Measurements from ENCODE around the gene ARHGEF25.
"Not testable (repeated sequence)": the region's sequence is repeated elsewhere in the genome, so short reads cannot be mapped to it uniquely, and the experiment has no call there.

Gene ARHGEF25

DNA sequence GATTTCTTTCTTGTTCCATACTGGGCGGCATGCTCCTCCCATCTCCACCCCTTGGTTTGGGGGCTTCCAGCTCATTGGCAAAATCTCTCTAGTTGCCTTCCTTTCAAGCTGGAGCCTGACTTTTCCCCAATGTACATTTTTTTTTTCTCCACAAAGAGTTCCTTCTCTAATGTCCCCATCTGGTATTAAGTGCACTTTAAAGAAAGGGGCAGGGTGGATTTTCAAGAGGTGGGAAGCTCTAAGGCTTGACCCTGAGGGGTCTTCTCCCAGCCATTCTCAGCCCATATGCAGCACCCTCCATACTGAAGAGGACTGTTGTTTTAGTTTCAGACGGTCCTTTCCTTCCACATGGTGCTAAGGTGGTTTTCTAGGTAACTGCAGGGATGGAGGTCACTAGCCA is 26.1 kb upstream of the ARHGEF25 start:
- no peak for DNase-seq

DNA sequence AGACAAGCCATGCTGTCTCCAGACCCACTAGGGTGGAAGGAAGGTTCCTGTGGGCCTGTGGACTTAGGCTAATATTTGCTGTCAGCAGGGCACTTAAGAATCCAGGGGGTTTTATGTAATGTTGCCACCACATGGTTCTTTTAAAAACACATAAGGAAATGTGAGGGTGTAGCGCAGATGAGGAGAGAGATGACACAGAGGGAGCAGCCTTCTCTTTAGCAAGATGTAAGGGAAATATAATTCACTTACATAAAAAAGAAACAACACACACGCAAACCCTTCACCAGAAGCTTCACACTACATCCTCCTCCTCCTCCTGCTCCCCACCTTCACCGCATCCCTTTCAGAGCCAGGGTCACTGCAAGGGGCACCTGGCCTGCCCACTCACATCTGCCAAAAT is 25.1 kb upstream of the ARHGEF25 start:
- DNase-seq: peak in 4 of 58 donors; percentile 8 to 17 (median 15)

DNA sequence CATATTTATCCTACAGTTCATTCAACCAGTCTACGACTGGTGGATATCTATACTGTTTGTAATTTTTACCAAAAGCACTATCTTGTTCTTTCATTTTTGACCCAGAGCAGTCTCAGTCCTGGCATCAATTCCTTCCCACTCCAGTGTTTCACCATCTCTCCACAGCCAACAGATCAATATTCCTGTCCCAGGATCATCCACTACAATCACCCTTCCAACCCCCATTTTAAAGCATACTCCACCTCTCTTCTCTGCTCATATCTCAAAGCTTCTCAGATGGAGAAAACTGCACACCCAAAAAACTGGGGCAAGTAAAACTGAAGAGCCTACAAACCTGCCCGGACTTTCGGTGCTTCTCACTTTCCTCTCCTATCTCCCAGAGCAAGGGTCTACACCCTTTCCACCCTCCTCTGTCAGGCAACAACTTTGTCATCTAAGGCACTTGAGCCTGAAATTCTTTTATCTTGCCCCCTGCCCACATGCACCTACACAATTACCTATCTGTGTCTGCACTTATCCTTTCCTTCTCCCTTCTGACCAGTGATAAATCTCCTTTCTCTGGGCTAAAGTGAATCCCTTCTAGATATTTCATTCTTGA is 24.3 kb upstream of the ARHGEF25 start:
- DNase-seq: no peak

DNA sequence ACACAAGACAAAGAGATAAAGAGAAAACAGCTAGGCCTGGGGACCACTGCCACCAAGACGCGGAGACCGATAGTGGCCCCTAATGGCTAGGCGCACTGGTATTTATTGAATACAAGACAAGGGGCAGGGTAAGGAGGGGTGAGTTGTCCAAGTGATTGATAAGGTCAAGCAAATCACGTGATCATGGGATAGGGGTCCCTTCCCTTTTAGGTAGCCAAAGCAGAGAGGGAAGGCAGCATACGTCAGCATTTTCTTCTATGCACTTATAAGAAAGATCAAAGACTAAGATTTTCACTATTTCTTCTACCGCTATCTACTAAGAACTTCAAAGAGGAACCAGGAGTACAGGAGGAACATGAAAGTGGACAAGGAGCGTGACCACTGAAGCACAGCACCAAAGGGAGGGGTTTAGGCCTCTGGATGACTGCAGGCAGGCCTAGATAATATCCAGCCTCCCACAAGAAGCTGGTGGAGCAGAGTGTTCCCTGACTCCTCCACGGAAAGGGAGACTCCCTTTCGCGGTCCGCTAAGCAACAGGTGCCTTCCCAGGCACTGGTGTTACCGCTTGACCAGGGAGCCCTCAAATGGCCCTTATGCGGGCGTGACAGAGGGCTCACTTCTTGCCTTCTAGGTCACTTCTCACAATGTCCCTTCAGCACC is 22.2 kb upstream of the ARHGEF25 start:
- DNase-seq: not testable (repeated sequence)

DNA sequence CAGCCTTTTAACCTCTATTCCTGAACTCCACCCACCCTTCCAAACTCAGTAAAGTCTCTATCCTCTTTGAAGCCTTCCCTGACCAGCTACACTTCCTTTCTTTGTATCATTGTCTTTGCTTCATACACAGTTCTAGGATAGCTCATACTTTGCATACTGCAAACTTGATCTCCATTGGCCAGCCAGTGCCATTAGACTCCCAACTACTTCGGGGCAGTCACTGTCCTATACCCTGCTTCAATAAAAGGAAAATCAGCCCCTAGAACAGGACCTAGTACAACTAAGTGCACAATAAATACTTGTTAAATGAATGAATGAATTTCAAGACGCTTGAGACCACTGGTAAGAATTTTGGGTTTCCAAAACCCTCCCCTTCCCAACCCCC is 20.8 kb upstream of the ARHGEF25 start:
- no peak for DNase-seq

DNA sequence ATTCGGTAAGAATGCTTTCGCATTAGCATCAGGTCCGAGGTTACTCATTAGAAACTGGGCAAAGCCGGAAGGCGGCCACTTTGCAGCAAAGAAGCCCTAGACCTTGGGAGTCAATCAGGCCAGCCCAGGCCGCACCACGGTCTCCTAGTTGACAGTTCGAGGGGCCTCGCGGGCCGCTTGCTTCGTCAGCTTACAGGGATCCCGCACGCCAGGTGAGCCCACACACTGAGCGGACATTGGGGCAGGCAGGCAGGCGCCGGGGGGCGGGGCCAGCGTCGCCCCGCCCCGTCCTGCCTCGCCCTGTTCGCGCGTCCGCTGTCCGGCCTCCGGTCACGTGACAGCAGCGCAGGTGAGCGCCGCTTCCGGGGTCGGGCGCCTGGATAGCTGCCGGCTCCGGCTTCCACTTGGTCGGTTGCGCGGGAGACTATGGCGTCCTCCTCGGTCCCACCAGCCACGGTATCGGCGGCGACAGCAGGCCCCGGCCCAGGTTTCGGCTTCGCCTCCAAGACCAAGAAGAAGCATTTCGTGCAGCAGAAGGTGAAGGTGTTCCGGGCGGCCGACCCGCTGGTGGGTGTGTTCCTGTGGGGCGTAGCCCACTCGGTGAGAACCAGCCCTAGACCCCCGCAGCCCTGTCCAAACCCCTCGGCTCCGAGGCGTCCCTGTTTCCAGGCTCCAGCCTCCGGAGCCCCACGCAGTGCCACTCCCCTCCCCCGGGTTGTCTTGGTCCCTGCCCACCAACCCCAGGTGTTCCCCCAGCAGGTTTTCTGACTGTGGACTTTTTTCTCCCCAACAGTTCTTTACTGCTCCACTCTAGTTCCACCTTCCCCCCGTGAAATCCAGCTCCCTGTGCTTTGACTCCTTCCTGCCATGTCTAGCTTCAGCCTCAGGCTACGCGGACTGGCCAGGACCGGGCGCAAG is 20.1 kb upstream of the ARHGEF25 start, which contains the start of gene PIP4K2C:
TSS of gene PIP4K2C (plus strand) at position 329 of the 918 bp plus-strand sequence. CDS start at position 427, 98 bp downstream.
- peak; percentile 27 to 86 (median 69) for DNase-seq

DNA sequence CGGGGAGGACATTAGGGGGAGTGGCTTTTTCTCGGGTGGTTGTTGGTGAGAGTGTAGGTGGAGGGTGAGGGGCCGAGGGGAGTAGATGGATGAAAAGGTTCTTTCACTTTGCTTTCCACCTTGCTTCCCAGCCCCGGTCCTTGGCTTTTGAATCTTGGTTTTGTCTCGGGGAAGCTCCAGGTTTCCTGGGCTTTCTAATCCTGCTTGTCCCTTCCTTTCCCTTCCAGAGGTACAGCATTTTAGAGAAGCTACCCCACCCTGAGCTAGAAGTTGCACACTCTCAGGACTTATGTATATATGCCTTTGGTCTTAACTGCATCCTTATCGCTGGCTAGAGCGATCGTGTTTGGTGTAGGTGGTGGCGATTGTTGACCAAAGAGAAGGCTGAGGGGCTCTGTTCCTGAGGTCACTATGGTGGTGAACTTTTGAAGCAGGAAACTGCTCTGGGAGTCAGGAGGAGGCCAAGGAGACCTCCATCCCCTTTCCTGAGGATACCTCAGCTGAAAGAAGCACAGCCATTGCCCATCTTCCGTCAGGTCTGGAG is 19.4 kb upstream of the ARHGEF25 start:
- DNase-seq: peak in 1 of 58 donors; percentile 35

DNA sequence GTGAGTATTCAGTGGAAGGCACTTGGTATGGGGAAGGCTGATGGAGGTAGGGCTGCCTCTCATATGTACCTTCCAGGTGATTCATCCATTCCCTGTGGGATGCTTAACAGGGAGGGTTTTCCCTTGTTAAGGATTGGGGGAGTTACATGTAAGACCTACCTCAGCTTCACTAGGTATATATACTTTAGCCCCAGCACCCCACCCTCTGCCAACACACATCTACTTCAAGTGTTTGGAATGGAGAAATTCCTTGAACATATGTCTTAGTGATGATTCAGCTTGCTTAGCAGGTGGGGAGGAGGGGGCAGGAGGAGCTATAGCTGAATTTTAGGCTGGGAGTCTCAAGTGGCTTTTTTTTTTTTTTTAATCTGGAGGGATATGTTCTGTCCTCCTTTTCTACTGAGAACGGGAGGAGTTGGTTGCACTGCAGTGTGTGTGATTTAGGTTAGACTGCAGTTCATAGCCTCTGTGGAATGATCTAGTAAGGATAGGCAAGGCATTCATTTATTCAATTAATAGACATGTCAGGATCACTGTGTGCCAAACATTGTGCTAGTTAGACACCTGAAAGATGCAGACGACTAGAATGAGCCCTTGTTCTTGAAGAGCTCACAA is 18.6 kb upstream of the ARHGEF25 start:
- DNase-seq: peak in 12 of 58 donors; percentile 6 to 54 (median 19)

DNA sequence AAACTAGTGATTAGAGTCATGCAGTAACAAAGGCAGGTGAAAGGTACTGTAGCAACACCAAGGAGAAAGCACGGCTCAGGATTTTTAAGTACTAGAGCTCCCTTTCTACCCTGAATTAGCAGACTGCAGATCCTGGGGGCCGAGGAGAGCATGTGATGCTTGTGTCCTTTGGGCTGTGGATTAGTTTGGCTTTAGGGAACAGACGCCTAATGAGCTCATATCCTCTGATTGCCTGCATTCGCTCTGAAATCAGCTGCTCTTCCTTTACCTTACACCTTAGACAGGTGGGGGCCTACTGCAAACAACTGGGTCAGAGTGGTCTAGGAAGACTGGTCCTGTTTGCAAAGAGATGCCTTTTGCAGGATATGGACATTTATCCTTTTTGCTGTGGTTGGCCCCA is 18.0 kb upstream of the ARHGEF25 start:
- DNase-seq: peak in 1 of 58 donors; percentile 13

DNA sequence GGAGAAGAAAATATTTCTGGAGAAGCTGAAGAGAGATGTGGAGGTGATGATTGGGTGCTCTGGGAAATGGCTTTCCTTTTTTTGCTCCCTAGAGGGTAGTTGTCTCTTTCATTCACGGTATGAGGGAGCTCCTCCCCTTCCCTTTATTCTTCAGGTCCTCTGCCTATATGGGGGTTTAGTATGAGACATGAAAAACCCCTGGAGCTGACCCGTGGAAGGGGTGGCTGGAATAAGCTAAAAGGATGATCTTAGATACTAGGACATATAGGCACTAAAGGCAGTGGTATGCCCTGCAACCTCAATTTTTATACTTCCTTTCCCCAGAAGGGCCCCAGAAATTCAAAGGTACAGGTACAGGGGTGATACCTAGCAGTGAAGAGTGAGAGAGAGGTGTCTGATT is 10.8 kb upstream of the ARHGEF25 start:
- no peak for DNase-seq

DNA sequence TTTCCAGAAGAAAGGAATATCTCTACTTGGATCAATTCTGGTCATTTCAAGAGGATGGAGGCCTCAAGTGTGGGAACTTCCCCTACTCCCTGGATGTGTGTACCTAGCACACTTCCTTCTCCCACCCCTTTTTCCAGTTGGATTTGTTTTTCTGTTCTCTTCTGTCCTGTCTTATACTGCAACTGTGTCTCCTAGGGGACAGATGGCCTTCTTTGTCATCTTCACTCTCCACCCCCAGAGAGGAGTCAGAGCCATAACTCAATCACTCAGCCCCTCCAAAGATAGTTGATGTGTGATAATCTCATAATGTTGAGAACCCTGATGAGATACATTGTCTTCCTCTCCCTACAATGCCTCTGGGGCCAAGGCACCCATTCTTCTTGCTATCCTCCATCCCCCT is 8.7 kb upstream of the ARHGEF25 start:
- DNase-seq: peak in 3 of 58 donors; percentile 14 to 51 (median 24)

DNA sequence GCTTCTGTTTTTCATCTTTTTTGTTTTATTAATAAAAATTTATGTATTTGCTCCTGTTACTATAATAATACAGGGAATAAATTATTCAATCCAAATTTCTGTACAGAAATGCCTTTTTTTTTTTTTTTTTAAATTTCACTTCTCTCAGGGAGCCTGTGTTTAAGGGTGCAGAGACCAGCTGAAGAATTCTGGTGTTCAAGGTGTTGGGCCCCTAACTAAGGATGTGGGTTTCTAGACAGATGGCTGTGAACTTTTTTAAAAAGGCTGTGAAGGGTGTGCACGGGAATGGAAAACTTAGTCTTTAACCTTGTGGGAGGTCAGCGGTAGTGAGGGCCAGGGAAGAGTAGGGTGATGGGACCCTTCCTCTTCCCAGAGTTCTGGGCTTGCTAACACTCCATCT is 7.9 kb upstream of the ARHGEF25 start:
- no peak for DNase-seq

DNA sequence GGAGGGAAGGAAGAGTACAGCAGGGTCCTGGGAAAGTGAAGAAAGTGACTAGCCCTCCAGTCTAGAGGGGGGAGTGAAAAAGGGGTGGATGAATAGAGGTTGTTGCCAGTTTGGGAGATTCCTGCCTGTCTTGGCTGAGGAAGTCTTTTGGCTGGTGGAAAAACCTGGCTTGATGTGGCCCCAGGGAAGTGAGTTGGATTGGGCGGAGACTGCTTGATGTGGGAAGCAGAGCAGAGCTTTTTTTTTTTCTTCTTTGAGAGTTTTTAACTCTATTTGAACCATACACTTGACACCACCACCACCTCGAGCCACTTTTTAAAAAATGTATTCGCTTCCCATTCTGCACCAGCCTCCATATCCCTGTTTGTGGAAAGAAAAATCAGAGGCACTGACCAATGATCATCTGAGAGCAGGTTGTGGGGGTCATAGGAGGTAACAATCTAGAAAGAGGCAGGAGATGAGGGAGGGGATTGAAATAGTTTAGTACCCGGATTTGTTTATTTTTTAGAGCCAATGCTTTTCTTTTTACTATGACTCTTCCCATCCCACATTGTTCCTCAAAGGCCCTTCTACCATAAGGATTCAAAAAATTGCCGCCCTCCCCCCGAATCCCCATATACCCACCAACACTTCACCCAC is 7.3 kb upstream of the ARHGEF25 start:
- peak in 43 of 58 donors; percentile 14 to 85 (median 41) for DNase-seq

DNA sequence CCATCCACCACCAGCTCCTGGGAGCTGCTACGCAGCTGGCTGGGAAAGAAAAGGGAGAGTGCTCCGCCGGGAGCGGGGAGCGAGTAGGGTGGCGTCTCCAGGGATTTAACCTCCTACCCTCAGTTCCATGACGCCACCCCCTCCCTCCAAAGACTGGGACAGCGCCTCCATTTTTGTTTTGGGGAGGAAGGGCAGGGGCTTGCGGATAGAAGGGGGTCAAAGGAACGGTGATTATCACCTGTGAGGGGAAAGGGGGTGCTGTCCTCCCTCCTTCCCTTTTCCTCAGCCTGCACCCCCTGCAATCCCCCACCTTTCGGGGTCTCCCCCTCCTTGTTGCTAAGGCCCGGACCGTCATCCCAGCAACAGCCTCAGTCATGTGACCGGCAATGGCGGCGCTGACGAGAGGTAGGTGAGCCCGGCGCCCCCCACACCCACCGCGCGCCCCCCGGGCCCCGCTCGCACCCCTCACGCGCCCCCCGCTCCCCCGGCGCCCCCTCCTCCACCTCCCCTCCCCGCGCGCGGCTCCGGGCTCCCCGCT is 6.7 kb upstream of the ARHGEF25 start, which contains the start of gene DTX3:
TSS of gene DTX3 (plus strand) at position 371 of the 538 bp plus-strand sequence. CDS start 1,694 bp downstream, outside the sequence.
- peak in 53 of 58 donors; percentile 21 to 83 (median 62) for DNase-seq

DNA sequence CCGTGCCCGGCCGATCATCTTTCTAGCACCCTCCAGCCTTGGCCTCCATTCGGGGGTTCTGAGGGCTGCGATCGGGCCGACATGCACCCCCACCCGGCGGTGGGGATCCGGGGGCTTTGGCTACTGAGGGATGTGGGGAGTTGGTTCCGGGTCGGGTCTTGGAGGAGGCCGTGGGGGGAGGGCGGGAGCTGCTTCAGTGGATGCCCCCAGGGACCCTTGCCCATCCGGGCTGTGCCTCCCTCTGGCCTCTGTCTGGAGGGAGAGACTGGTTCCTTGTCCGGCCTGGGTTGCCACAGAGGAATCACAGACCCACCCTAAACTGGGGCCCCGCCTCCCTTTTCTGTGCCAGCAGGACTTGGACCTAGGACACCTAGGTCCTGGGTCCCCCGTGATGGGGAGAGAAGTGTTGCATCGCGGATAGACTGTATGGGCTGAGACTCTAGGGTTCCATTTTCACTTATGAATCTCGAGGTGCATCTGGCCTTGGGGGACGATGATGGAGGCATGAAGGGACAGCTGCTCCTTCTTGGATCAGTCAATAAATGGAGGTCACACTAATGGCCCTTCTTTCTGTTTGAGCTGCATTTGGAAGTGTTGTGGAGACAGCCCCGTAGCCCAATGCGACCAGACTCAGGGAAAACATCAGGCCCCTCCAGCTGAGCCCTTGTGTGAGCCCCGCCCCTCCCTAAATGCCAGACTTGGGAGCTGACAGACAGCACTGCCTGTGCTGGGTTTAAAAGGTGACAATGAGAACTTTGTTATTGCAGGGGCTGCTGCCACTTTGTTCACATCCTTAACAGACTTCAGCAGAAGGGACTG is 6.0 kb upstream of the ARHGEF25 start:
- DNase-seq: peak in 11 of 58 donors; percentile 20 to 60 (median 44)

DNA sequence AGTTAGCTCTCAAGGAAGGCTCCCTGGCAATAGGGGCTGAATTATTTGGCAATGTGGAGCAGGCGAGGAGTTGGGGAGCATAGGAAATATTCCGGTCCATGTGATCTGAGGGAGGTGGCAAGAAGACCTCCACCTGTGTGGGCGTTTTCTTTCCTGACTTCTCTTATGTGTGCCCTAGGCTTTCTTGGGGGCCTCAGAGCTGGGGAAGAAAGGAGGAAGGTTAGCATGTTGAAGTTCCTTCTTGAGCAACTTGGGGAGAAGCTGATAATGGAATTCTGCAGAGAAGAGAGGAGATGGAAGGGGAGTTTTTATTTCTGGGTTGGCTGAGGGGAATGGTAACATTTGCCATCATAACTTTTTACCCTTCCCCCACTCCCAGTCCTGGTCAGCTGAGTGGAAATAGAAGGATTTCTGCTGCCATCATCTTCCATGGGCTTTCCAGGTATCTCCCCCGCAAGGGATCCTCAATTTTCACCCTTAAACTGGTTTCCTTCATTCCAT is 5.4 kb upstream of the ARHGEF25 start:
- DNase-seq: no peak

DNA sequence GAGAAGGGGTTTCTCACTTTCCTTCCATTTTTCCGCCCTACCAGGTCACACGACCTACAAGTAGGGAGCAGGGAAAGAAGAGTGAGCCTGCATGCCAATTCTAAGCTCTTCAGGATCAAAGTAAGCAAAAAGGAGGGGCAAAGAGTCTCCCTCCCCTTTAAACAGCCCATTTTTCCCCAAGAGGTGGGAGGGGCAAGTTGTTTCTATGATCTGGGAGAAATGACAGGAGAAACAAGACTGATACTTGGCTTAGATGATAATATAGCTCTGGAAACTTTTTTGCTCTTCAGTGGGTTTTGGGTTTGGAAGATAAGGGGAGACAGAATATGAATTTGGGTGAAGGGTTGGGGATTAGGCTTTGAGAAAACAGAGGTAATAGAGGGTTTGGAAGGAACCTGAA is 4.8 kb upstream of the ARHGEF25 start:
- DNase-seq: no peak

DNA sequence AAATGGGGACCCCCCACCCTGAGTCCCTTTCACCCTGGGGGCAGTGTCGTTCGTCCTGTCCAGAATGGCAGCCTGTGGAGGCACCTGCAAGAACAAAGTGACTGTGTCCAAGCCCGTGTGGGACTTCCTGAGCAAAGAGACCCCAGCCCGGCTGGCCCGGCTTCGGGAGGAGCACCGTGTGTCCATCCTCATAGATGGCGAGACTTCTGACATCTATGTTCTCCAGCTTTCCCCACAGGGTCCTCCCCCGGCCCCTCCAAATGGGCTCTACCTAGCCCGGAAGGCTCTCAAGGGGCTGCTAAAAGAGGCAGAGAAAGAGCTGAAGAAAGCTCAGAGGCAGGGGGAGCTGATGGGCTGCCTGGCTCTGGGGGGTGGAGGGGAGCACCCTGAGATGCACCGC is 4.4 kb upstream of the ARHGEF25 start:
- DNase-seq: no peak

All from anterior cingulate cortex (tissue), 58 donors.